HG03378 (cell line): ENCODE measurements around the gene U2AF1L4.
A peak's percentile ranks its signal among the peaks of the same experiment; 100 is the strongest.

Experiments used
- ATAC-seq: cut with Tn5 transposase; IDR thresholded peaks from one replicate; pipeline ENCODE4 v1.9.1; 2021; ENCODE audit warnings: mild to moderate bottlenecking, moderate library complexity; ENCODE audit not compliant: unreplicated experiment

The U2AF1L4 gene

GRCh38 chr19:35742121-35742724, 3.0 kb downstream of the U2AF1L4 start, which contains the start of gene IGFLR1:
Gene IGFLR1 (minus strand): TSS chr19:35742452. CDS start chr19:35741180, 1,272 bp downstream.
- no peak for ATAC-seq

GRCh38 chr19:35741203-35741515, 4.1 kb downstream of the U2AF1L4 start:
- no peak for ATAC-seq

DNA sequence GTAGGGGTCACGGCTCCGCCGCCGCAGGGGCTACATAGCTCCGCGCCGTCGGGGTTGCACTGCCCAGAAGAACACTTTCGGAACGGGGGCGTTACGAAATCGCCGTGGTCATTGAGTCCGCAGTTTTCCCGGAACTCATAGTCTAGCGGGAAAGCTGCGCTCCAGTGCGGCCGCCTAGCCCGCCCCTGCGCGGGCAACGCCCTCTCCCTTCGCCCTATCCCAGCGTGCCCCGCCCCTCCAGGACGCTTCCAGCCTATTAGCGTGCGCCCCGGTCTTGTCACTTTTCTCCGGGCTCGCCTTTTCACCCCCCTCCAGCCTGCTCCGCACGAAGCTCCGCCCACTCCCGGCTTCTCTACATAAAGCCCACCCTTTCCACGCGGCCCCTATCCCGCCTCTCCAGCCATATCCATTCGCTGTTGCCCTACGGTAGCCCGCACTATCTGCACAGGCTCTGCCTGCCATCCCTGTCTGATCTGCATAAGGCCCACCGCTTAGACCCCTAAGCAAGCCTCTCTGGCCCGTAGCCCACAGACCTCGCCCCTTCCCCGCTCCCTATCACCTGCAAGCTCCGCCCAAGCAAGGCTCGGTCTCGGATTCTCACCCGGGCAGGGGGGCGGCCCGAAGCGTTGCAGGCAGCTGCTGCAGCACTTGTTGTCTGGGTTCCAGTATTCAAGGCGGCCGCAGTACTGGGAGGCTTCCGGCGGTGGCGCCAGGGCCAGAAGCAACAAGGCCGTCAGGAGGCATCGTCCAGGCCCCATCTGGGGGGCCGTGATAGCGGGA, 4.6 kb downstream of the U2AF1L4 start:
- ATAC-seq: peak; percentile 37

DNA sequence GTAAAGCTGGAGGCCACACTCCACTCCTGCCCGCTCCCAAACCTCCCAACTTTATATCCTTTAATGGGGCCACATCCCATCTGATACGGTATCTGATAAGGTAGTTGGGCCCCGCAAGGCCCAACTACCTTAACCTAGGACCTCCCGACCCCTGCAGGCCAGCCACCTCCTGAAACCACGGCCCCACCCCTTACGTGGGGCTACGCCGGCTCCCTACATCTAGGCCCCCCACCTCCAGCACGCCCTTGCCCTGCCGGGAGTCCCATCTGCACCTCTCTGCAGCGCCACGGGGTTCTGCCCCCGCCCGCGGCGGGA, 5.2 kb downstream of the U2AF1L4 start:
- ATAC-seq: no peak

DNA sequence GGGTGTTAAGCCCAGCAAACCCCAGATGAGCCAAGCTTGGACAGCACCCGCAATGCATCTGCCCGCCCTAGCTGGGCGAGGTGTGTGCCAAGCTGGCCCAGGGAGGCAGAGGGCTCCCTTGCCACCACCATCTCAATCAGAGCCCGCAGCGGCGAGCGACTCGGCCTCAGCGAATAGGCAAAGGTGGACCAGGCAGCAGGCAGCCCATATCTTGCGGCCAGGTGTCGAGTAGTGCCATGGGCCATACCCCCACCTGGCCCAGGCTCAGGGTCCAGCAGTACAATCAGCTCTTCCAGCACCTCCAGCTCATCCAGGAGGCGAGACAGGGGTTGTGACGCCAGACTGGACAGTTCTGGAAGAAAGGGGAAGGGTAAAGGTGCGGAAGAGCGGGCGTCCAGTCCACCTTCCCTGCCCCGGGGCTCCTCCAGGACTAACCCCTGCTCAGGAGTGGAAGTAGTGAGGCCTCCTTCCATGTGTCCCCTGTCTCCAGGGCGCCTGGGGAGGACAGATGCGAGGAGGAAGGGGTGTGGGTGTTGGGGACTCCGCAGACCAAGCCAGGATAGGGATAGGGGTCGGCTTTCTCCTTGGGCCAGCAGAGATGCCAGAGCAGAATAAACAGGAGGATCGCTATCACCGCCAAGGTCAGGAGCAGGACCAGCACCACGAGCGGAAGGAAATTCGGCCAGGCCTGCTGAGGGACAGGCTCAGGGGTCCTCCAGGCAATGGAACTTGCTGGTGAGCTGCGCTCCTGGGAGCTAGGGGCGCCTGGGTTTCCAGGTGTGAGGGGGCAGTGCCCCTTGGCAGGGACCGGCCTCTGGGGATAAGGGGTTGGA, 5.7 kb downstream of the U2AF1L4 start:
- ATAC-seq: no peak

GRCh38 chr19:35738887-35739229, 6.4 kb downstream of the U2AF1L4 start:
- no peak for ATAC-seq

- ATAC-seq: no peak
These were observed 7.0 kb downstream of the U2AF1L4 start for GRCh38 chr19:35738021-35738886.

- ATAC-seq: no peak
These were observed 8.0 kb downstream of the U2AF1L4 start for GRCh38 chr19:35736913-35737886.

DNA sequence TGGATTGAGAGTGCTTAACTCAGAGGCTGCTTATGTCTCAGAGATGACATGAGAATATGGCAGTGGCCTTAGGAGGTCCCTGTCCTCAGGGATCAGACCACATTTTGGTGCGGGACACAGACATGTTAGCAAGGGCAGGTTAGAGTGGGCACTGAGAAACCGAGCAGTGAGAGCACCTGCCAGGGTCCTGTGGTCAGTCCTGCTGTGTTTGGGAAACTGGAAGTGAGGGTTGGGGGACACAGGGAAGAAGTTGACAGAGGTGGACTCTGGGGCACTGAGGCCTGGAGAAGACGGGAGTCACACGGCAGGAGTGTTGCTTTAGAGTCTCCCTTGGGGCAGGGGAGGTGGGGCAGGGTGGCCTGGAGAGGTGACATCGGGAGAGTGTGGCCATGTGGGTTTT, 10.3 kb downstream of the U2AF1L4 start:
- ATAC-seq: no peak

DNA sequence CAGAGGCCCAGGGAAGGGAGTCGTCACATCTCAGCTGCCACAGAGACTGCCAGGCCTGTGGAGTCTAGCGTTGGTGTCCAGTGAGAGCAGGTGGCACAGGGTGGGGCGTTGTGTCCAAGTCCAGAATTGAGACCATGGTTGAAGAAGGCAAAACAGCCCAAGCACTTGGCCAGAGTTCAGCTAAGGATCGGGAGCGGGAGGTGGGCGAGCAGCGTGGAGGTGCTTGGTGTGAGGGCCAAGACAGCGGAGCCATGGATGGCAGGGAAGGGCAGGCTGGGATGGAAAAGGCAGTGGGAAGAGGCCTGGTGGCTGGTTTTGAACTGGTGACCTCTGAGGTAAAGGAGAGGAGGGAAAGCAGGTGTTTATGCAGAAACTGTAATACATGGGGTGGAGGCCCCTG, 10.9 kb downstream of the U2AF1L4 start:
- ATAC-seq: no peak

GRCh38 chr19:35733180-35734125, 11.8 kb downstream of the U2AF1L4 start:
- ATAC-seq: no peak

- no peak for ATAC-seq
These were observed 12.6 kb downstream of the U2AF1L4 start for GRCh38 chr19:35732540-35733179.

- ATAC-seq: no peak
These were observed 13.3 kb downstream of the U2AF1L4 start for GRCh38 chr19:35731779-35732405.

- ATAC-seq: no peak
These were observed 13.9 kb downstream of the U2AF1L4 start for GRCh38 chr19:35731353-35731752.

GRCh38 chr19:35730326-35730725, 14.9 kb downstream of the U2AF1L4 start:
- no peak for ATAC-seq

- no peak for ATAC-seq
These were observed 15.5 kb downstream of the U2AF1L4 start for GRCh38 chr19:35729763-35730162.

DNA sequence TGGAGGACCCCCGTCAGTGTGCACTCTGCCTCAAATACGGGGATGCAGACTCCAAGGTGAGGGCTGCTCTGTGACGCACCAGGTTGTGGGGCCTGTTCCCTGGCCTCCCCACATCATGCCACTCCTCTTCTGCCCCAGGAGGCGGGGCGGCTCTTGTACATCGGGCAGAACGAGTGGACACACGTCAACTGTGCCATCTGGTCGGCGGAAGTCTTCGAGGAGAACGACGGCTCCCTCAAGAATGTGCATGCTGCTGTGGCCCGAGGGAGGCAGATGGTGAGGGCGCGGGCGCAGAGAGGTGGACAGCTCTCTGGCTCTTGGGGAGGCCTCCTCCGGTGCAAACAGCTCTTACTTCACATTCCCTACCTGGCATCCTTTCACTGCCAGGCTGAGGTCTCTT, 16.2 kb downstream of the U2AF1L4 start:
- no peak for ATAC-seq
